Measurements from ENCODE around the gene GSAP. TPM values are rescaled to one million over a fixed set of nuclear protein-coding genes. Genes with fewer than 3 reads are reported as not detected.
A peak's percentile ranks its signal among the peaks of the same experiment; 100 is the strongest.

GSAP gene
- total and polyA plus RNA-seq, 2 donors (not counting 1 experiment from before 2014, with no cell fraction given): 4.4 to 21.5 TPM

GRCh38 chr7:77290425-77290824, 125.7 kb downstream of the GSAP start:
- Histone ChIP-seq H3K27ac (ENCODE audit: insufficient read depth, low read length) (no peak overlapping the region), H3K27me3 (ENCODE audit: control insufficient read depth, insufficient read depth, low read length) (no peaks in the 10 kb centered on the region), H3K36me3 (ENCODE audit: control insufficient read depth, insufficient read depth, low read length) (no peaks in the 10 kb centered on the region), H3K79me2 (ENCODE audit: control insufficient read depth, insufficient read depth, low read length) (no peaks in the 10 kb centered on the region), H3K4me3 (replicated peaks in 1 of 4; ENCODE audit: control extremely low read depth in 1 of 4, insufficient read depth in 1 of 4, low read depth in 3 of 4, low read length in 4 of 4) (no peak overlapping the region), H3K4me2 (ENCODE audit: extremely low read depth, insufficient read depth, low read length) (no peak overlapping the region), H3K9me3 (ENCODE audit: control insufficient read depth, insufficient read depth, low read depth, low read length) (no peaks in the 10 kb centered on the region), H4K20me1 (ENCODE audit: control insufficient read depth, extremely low read depth, insufficient read depth, low read length) (no peaks in the 10 kb centered on the region), H2AFZ (ENCODE audit: low read length) (no peak overlapping the region), H3K9ac (ENCODE audit: insufficient read depth, low read length) (no peak overlapping the region), H3K4me1 (ENCODE audit: control insufficient read depth, extremely low read depth, insufficient read depth, low read length) (no peaks in the 10 kb centered on the region)
- no peak for DNase-seq (ENCODE audit: low read depth in 2 of 2)
- TF ChIP-seq EZH2 (IDR thresholded peaks at IDR 0.05; ENCODE audit: low read length, missing control alignments) (no peak), CTCF (conservative IDR thresholded peaks at IDR 0.05 in 1 of 2, IDR thresholded peaks at IDR 0.05 in 1 of 2; ENCODE audit: low read depth in 1 of 2, low read length in 2 of 2) (no peak)

- DNase-seq (ENCODE audit: low read depth in 2 of 2): no peak
- H3K9me3 ChIP-seq (ENCODE audit: control insufficient read depth, insufficient read depth, low read depth, low read length): no peaks in the 10 kb centered on the region
- no peaks in the 10 kb centered on the region for H4K20me1 ChIP-seq (ENCODE audit: control insufficient read depth, extremely low read depth, insufficient read depth, low read length)
- H3K4me2 ChIP-seq (ENCODE audit: extremely low read depth, insufficient read depth, low read length): no peak overlapping the region
- H3K79me2 ChIP-seq (ENCODE audit: control insufficient read depth, insufficient read depth, low read length): no peaks in the 10 kb centered on the region
- no peaks in the 10 kb centered on the region for H3K36me3 ChIP-seq (ENCODE audit: control insufficient read depth, insufficient read depth, low read length)
- no peak for TF ChIP-seq CTCF (conservative IDR thresholded peaks at IDR 0.05 in 1 of 2, IDR thresholded peaks at IDR 0.05 in 1 of 2; ENCODE audit: low read depth in 1 of 2, low read length in 2 of 2)
- TF ChIP-seq EZH2 (IDR thresholded peaks at IDR 0.05; ENCODE audit: low read length, missing control alignments): no peak
- H3K9ac ChIP-seq (ENCODE audit: insufficient read depth, low read length): no peak overlapping the region
- no peak overlapping the region for H3K27ac ChIP-seq (ENCODE audit: insufficient read depth, low read length)
- no peaks in the 10 kb centered on the region for H3K27me3 ChIP-seq (ENCODE audit: control insufficient read depth, insufficient read depth, low read length)
- H2AFZ ChIP-seq (ENCODE audit: low read length): no peak overlapping the region
- H3K4me3 ChIP-seq (replicated peaks in 1 of 4; ENCODE audit: control extremely low read depth in 1 of 4, insufficient read depth in 1 of 4, low read depth in 3 of 4, low read length in 4 of 4): no peak overlapping the region
- no peaks in the 10 kb centered on the region for H3K4me1 ChIP-seq (ENCODE audit: control insufficient read depth, extremely low read depth, insufficient read depth, low read length)
These were observed 126.8 kb downstream of the GSAP start for GRCh38 chr7:77289387-77289786.

GRCh38 chr7:77288676-77289320, 127.4 kb downstream of the GSAP start:
- no peaks in the 10 kb centered on the region for H3K4me1 ChIP-seq (ENCODE audit: control insufficient read depth, extremely low read depth, insufficient read depth, low read length)
- no peaks in the 10 kb centered on the region for H3K79me2 ChIP-seq (ENCODE audit: control insufficient read depth, insufficient read depth, low read length)
- DNase-seq (ENCODE audit: low read depth in 2 of 2): peak in 1 of 2 donors; percentile 24
- H2AFZ ChIP-seq (ENCODE audit: low read length): no peak overlapping the region
- no peak for TF ChIP-seq CTCF (conservative IDR thresholded peaks at IDR 0.05 in 1 of 2, IDR thresholded peaks at IDR 0.05 in 1 of 2; ENCODE audit: low read depth in 1 of 2, low read length in 2 of 2)
- TF ChIP-seq EZH2 (IDR thresholded peaks at IDR 0.05; ENCODE audit: low read length, missing control alignments): no peak
- no peak overlapping the region for H3K4me3 ChIP-seq (replicated peaks in 1 of 4; ENCODE audit: control extremely low read depth in 1 of 4, insufficient read depth in 1 of 4, low read depth in 3 of 4, low read length in 4 of 4)
- no peak overlapping the region for H3K4me2 ChIP-seq (ENCODE audit: extremely low read depth, insufficient read depth, low read length)
- H3K9ac ChIP-seq (ENCODE audit: insufficient read depth, low read length): no peak overlapping the region
- no peaks in the 10 kb centered on the region for H4K20me1 ChIP-seq (ENCODE audit: control insufficient read depth, extremely low read depth, insufficient read depth, low read length)
- H3K36me3 ChIP-seq (ENCODE audit: control insufficient read depth, insufficient read depth, low read length): no peaks in the 10 kb centered on the region
- no peak overlapping the region for H3K27ac ChIP-seq (ENCODE audit: insufficient read depth, low read length)
- H3K27me3 ChIP-seq (ENCODE audit: control insufficient read depth, insufficient read depth, low read length): no peaks in the 10 kb centered on the region
- no peaks in the 10 kb centered on the region for H3K9me3 ChIP-seq (ENCODE audit: control insufficient read depth, insufficient read depth, low read depth, low read length)

Data from fibroblast of lung (primary cell).